Measurements from ENCODE around the gene MICOS13. TPM values are rescaled to one million over a fixed set of nuclear protein-coding genes. Genes with fewer than 3 reads are reported as not detected.

The MICOS13 gene
- total and polyA plus RNA-seq, 4 donors = 26.6 to 184 (median 77.6) TPM

DNA sequence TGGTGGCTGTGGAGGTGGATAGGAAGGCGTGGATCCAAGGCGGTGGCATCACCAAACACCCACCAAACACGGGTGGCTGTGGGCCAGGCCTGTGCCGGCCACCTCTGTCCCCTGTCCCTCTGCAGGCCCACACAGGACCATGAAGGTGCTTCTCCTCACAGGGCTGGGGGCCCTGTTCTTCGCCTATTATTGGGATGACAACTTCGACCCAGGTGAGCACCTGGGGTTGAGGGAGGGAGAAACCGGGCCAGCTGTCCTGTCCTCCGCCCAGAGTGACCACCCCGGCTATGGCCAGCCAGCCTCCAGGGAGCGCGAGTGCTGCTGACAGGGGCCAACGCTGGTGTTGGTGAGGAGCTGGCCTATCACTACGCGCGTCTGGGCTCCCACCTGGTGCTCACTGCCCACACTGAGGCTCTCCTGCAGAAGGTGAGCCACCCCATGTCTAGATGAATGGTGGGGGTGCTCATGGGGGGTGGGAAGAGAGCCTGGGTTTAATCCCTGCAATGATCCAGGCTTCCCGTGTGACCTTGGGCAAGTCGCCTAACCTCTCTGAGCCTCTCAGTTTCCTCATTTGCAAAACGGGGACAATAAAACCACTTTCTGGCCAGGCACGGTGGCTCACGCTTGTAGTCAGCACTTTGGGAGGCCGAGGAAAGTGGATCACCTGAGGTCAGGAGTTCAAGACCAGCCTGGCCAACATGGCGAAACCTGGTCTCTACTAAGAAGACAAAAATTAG lies 4.5 kb upstream of the MICOS13 start:
- Histone ChIP-seq H3K36me3 (ENCODE audit: control insufficient read depth in 4 of 4, insufficient read depth in 4 of 4, low read length in 4 of 4) (no peaks in the 10 kb centered on the region), H3K4me3 (no peak overlapping the region), H3K9me3 (ENCODE audit: control insufficient read depth in 4 of 4, insufficient read depth in 3 of 4, low read length in 3 of 4) (no peaks in the 10 kb centered on the region), H3K27ac (ENCODE audit: low read depth in 1 of 2, low read length in 1 of 2) (no peak overlapping the region), H3K4me1 (ENCODE audit: control insufficient read depth in 5 of 5, insufficient read depth in 5 of 5, low read length in 5 of 5) (peaks cover 0 to 10% (median 0%) of the 10 kb centered on the region in 5 donors), H3K9ac (ENCODE audit: insufficient read depth in 1 of 2, low read length in 2 of 2) (no peak overlapping the region), H3K27me3 (ENCODE audit: control insufficient read depth in 3 of 3, insufficient read depth in 3 of 3, low read length in 2 of 3) (no peaks in the 10 kb centered on the region)
- 91 to 94% methylated on average over 22 of the region's 22 CpGs for WGBS, 2 donors
- TF ChIP-seq, protein P1, sequence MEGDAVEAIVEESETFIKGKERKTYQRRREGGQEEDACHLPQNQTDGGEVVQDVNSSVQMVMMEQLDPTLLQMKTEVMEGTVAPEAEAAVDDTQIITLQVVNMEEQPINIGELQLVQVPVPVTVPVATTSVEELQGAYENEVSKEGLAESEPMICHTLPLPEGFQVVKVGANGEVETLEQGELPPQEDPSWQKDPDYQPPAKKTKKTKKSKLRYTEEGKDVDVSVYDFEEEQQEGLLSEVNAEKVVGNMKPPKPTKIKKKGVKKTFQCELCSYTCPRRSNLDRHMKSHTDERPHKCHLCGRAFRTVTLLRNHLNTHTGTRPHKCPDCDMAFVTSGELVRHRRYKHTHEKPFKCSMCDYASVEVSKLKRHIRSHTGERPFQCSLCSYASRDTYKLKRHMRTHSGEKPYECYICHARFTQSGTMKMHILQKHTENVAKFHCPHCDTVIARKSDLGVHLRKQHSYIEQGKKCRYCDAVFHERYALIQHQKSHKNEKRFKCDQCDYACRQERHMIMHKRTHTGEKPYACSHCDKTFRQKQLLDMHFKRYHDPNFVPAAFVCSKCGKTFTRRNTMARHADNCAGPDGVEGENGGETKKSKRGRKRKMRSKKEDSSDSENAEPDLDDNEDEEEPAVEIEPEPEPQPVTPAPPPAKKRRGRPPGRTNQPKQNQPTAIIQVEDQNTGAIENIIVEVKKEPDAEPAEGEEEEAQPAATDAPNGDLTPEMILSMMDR (IDR thresholded peaks at IDR 0.05; ENCODE audit: control extremely low read depth, extremely low read depth) = no peak
- ATAC-seq (ENCODE audit: insufficient read depth, low FRiP score) (no peak), DNase-seq (no peak)

DNA sequence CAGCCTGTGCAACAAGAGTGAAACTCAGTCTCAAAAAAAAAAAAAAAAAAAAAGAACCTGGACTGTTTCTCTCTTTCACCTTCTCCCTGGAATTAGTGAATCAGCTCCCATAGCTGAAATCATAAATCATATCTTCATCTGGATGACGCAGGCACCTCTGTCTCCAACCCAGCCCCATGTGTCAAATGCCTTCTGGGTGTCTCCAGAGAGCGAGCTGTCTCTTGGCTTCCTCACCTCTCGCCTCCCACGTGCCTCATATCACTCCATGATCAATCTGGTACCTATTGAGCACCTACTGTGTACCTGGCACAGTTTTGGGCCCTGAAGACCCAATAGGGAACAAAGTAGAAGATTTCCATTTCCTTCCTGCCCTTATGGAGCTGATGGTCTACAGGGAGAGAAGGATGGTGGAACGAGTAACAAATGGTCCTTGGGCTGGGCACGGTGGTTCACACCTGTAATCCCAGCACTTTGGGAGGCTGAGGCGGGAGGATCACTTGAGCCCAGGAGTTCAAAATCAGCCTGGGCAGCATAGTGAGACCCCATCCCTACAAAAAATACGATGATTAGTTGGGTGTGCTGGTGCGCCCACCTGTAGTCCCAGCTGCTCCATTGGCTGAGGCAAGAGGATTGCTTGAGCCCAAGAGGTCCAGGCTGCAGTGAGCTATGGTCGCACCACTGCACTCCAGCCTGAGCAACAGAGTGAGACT lies 3.0 kb upstream of the MICOS13 start:
- H3K9me3 ChIP-seq (ENCODE audit: control insufficient read depth in 4 of 4, insufficient read depth in 3 of 4, low read length in 3 of 4) = no peaks in the 10 kb centered on the region
- ATAC-seq (ENCODE audit: insufficient read depth, low FRiP score) = no peak
- no peak for DNase-seq
- TF ChIP-seq, protein P1 (IDR thresholded peaks at IDR 0.05; ENCODE audit: control extremely low read depth, extremely low read depth) = no peak
- no peaks in the 10 kb centered on the region for H3K27me3 ChIP-seq (ENCODE audit: control insufficient read depth in 3 of 3, insufficient read depth in 3 of 3, low read length in 2 of 3)
- H3K9ac ChIP-seq (ENCODE audit: insufficient read depth in 1 of 2, low read length in 2 of 2) = no peak overlapping the region
- no peak overlapping the region for H3K4me3 ChIP-seq
- no peak overlapping the region for H3K27ac ChIP-seq (ENCODE audit: low read depth in 1 of 2, low read length in 1 of 2)
- H3K36me3 ChIP-seq (ENCODE audit: control insufficient read depth in 4 of 4, insufficient read depth in 4 of 4, low read length in 4 of 4) = peaks cover 0 to 2% (median 0%) of the 10 kb centered on the region in 4 donors
- 94 to 97% methylated on average over 10 of the region's 10 CpGs for WGBS, 2 donors
- peaks cover 0 to 15% (median 6%) of the 10 kb centered on the region in 5 donors for H3K4me1 ChIP-seq (ENCODE audit: control insufficient read depth in 5 of 5, insufficient read depth in 5 of 5, low read length in 5 of 5)

DNA sequence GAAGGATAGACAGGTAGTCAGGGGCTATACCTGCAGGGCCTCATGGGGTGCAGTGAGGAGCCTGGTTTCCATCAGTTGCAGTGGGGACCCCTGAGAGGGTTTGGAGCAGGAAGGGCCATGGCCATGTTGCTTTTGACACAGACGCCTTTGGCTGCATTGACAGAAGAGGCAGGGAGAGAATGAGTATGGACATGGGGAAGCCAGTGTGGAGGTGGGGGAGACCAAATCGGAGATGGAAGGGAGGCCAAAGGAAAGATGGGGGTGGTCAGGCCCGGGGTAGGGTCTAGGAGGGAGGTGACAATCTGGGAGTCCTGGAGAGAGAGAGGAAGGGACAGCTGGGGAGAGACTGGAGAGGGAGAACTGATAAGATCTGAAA lies 1.8 kb upstream of the MICOS13 start:
- no peaks in the 10 kb centered on the region for H3K9me3 ChIP-seq (ENCODE audit: control insufficient read depth in 4 of 4, insufficient read depth in 3 of 4, low read length in 3 of 4)
- ATAC-seq (ENCODE audit: insufficient read depth, low FRiP score) (no peak), DNase-seq (no peak)
- TF ChIP-seq, protein P1 (IDR thresholded peaks at IDR 0.05; ENCODE audit: control extremely low read depth, extremely low read depth) = no peak
- H3K4me1 ChIP-seq (ENCODE audit: control insufficient read depth in 5 of 5, insufficient read depth in 5 of 5, low read length in 5 of 5) = peaks cover 0 to 11% (median 6%) of the 10 kb centered on the region in 5 donors
- H3K27ac ChIP-seq (ENCODE audit: low read depth in 1 of 2, low read length in 1 of 2) = no peak overlapping the region
- no peak overlapping the region for H3K4me3 ChIP-seq
- WGBS, 2 donors = 86 to 93% methylated on average over 3 of the region's 3 CpGs
- peaks cover 0 to 7% (median 0%) of the 10 kb centered on the region in 4 donors for H3K36me3 ChIP-seq (ENCODE audit: control insufficient read depth in 4 of 4, insufficient read depth in 4 of 4, low read length in 4 of 4)
- H3K27me3 ChIP-seq (ENCODE audit: control insufficient read depth in 3 of 3, insufficient read depth in 3 of 3, low read length in 2 of 3) = no peaks in the 10 kb centered on the region
- no peak overlapping the region for H3K9ac ChIP-seq (ENCODE audit: insufficient read depth in 1 of 2, low read length in 2 of 2)
